Colonic mucosa (tissue), 4 donors: ENCODE measurements around the gene ERMP1. TPM values are rescaled to one million over a fixed set of nuclear protein-coding genes. Genes with fewer than 3 reads are reported as not detected.

ENCODE experiments used
- DNase-seq: peaks from one replicate; pipeline ENCODE4 v3.0.0-alpha.2; 2020
- H3K27ac ChIP-seq: fragments of 200-600 bp; one replicate; pipeline ENCODE4 v1.8.0; 2021
- H3K27me3 ChIP-seq: fragments of 200-600 bp; one replicate; pipeline ENCODE4 v1.8.0; 2021
- H3K36me3 ChIP-seq: fragments of 200-600 bp; one replicate; pipeline ENCODE4 v1.8.0; 2021
- H3K4me1 ChIP-seq: fragments of 200-600 bp; one replicate; pipeline ENCODE4 v1.8.0; 2021; ENCODE audit warnings: mild to moderate bottlenecking
- H3K4me3 ChIP-seq: fragments of 200-600 bp; one replicate; pipeline ENCODE4 v1.8.0; 2021
- H3K9ac ChIP-seq, 2 donors: one replicate each; pipeline ENCODE4 v1.7.0; 2013; ENCODE audit warnings: control low read depth in 2 of 2, low read depth in 2 of 2, low read length in 2 of 2
- H3K9me3 ChIP-seq: fragments of 200-600 bp; one replicate; pipeline ENCODE4 v1.8.0; 2021
- CTCF ChIP-seq: fragments of 200-600 bp; IDR thresholded peaks from one replicate; pipeline ENCODE4 v1.8.0; 2022; ENCODE audit warnings: antibody characterized with exemption, mild to moderate bottlenecking
- intact Hi-C: fragments of 100-400 bp; cut with DNase I; formaldehyde crosslinking; loops from one replicate; pipeline ENCODE4 v1.14.1; 2022
- total RNA-seq, 2 donors: library from RNA; stranded (reverse); fragmentation: NEBNext Ultra II Directional in 1 of 2; extraction: Animal tissue kit (Norgen Biotek cat#: 25700) in 1 of 2; gene quantifications; one replicate each; pipeline ENCODE4 v1.2.1, GENCODE V29; 2021
- donor health status: healthy.
- donor health status: DM: no; HTN: no; CAD: no.
- donor health status: DM: no; HTN: no; CAD: no.

Gene ERMP1
- total RNA-seq, 2 donors from 2014 or later: 47.3 to 50.8 TPM

- H3K4me1 ChIP-seq: no peaks in the 10 kb centered on the region
- no peaks in the 10 kb centered on the region for H3K9me3 ChIP-seq
- no peak overlapping the region for H3K27ac ChIP-seq
- no peak overlapping the region for H3K4me3 ChIP-seq
- no peaks in the 10 kb centered on the region for H3K36me3 ChIP-seq
- H3K27me3 ChIP-seq: no peaks in the 10 kb centered on the region
- H3K9ac ChIP-seq: no peak overlapping the region
- DNase-seq: no peak
- TF ChIP-seq CTCF: no peak
- intact Hi-C loops: no loop called here
These were observed 15.1 kb downstream of the ERMP1 start for GRCh38 chr9:5817862-5818261.

DNA sequence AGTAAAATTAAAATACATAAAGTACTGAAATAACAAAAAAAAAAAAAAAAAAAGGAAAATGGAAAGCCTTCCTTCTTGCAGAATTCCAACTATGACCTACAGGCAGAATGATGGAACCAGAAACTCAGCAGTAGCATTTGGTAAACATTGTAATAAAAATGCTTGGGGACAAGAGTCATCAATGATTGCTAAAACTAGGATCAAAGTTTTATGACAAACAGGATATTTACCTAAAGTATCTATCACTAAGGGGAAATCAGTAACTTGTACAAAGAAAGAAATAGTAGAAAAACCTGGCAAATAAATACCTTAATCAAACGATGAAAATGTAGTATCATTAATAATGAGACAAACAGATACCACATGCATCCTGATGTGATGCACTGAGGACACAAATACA, 17.5 kb downstream of the ERMP1 start:
- DNase-seq: no peak
- no peak for TF ChIP-seq CTCF
- Histone ChIP-seq H3K36me3 (no peaks in the 10 kb centered on the region), H3K27me3 (no peaks in the 10 kb centered on the region), H3K4me3 (no peak overlapping the region), H3K9me3 (no peaks in the 10 kb centered on the region), H3K27ac (no peak overlapping the region), H3K9ac (no peak overlapping the region), H3K4me1 (no peaks in the 10 kb centered on the region)
- intact Hi-C loops: no loop called here

DNA sequence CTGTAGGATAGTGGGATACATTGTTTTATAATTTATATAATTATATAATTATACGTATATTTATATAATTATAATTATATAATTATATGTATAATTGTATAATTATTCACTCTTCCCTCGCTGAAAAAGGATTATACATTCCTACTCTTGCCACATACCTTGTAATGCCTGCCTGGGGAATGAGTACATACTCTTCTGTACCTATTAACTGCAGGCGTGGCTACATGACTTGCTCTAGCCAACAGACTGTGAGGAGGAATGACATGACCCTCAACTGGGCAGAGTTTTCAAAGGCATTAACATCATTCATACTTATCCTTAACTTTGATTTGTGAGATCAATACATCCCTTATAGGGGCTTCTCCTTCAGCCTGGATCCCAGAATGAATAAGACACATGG, 19.1 kb downstream of the ERMP1 start:
- no peak overlapping the region for H3K27ac ChIP-seq
- H3K4me3 ChIP-seq: no peak overlapping the region
- no peak overlapping the region for H3K9ac ChIP-seq
- H3K9me3 ChIP-seq: no peaks in the 10 kb centered on the region
- H3K27me3 ChIP-seq: no peaks in the 10 kb centered on the region
- no peaks in the 10 kb centered on the region for H3K4me1 ChIP-seq
- DNase-seq: no peak
- TF ChIP-seq CTCF: no peak
- H3K36me3 ChIP-seq: no peaks in the 10 kb centered on the region
- intact Hi-C loops: no loop called here

- intact Hi-C loops: no loop called here
- H3K9ac ChIP-seq: no peak overlapping the region
- no peaks in the 10 kb centered on the region for H3K4me1 ChIP-seq
- H3K36me3 ChIP-seq: no peaks in the 10 kb centered on the region
- no peak for TF ChIP-seq CTCF
- H3K9me3 ChIP-seq: no peaks in the 10 kb centered on the region
- no peak for DNase-seq
- H3K4me3 ChIP-seq: no peak overlapping the region
- H3K27ac ChIP-seq: no peak overlapping the region
- no peaks in the 10 kb centered on the region for H3K27me3 ChIP-seq
These were observed 21.2 kb downstream of the ERMP1 start for GRCh38 chr9:5811751-5812150.

GRCh38 chr9:5805478-5805877, 27.4 kb downstream of the ERMP1 start:
- peaks cover 9% of the 10 kb centered on the region for H3K4me1 ChIP-seq
- no peak for DNase-seq
- intact Hi-C loops: no loop called here
- H3K27ac ChIP-seq: no peak overlapping the region
- H3K9ac ChIP-seq: no peak overlapping the region
- no peak for TF ChIP-seq CTCF
- no peaks in the 10 kb centered on the region for H3K36me3 ChIP-seq
- no peaks in the 10 kb centered on the region for H3K9me3 ChIP-seq
- H3K27me3 ChIP-seq: no peaks in the 10 kb centered on the region
- H3K4me3 ChIP-seq: no peak overlapping the region

GRCh38 chr9:5801739-5802113, 31.2 kb downstream of the ERMP1 start:
- no peak for DNase-seq
- peaks cover 9% of the 10 kb centered on the region for H3K4me1 ChIP-seq
- no peak for TF ChIP-seq CTCF
- H3K9me3 ChIP-seq: no peaks in the 10 kb centered on the region
- no peaks in the 10 kb centered on the region for H3K27me3 ChIP-seq
- no peak overlapping the region for H3K27ac ChIP-seq
- H3K36me3 ChIP-seq: no peaks in the 10 kb centered on the region
- no peak overlapping the region for H3K4me3 ChIP-seq
- no peak overlapping the region for H3K9ac ChIP-seq
- intact Hi-C loops: no loop called here
